Liver (tissue), 3 donors: ENCODE measurements around the gene OR4M1.

Experiments
- EGR1 ChIP-seq, 2 donors: IDR thresholded peaks; 2 replicates each; pipeline ENCODE4 v1.6.1; 2016 to 2018; ENCODE audit warnings: antibody characterized with exemption in 2 of 2, low read depth in 2 of 2
- JUND ChIP-seq, 2 donors: IDR thresholded peaks; 2 replicates each; pipeline ENCODE4 v1.6.1; 2016; ENCODE audit warnings: antibody characterized with exemption in 2 of 2
- MAX ChIP-seq: IDR thresholded peaks from 2 replicates; pipeline ENCODE4 v1.6.1; 2016; ENCODE audit warnings: antibody characterized with exemption
- YY1 ChIP-seq: IDR thresholded peaks from 2 replicates; pipeline ENCODE4 v1.6.1; 2016; ENCODE audit warnings: antibody characterized with exemption, mild to moderate bottlenecking
- TF ChIP-seq, protein P1 (sequence below): fragments of 150-350 bp; IDR thresholded peaks from 2 replicates; pipeline ENCODE4 v1.5.1; 2017; ENCODE audit warnings: improper control_type of control experiment, low read depth, low read length; ENCODE audit not compliant: missing input control
- TF ChIP-seq, protein P2 (sequence below): IDR thresholded peaks from 2 replicates; pipeline ENCODE4 v1.6.1; 2016; ENCODE audit warnings: antibody characterized with exemption
- donor health status: healthy.
- donor health status: healthy.

GRCh38 chr14:19823178-19823577 is 49.9 kb downstream of the OR4M1 start:
- TF ChIP-seq, protein P1, sequence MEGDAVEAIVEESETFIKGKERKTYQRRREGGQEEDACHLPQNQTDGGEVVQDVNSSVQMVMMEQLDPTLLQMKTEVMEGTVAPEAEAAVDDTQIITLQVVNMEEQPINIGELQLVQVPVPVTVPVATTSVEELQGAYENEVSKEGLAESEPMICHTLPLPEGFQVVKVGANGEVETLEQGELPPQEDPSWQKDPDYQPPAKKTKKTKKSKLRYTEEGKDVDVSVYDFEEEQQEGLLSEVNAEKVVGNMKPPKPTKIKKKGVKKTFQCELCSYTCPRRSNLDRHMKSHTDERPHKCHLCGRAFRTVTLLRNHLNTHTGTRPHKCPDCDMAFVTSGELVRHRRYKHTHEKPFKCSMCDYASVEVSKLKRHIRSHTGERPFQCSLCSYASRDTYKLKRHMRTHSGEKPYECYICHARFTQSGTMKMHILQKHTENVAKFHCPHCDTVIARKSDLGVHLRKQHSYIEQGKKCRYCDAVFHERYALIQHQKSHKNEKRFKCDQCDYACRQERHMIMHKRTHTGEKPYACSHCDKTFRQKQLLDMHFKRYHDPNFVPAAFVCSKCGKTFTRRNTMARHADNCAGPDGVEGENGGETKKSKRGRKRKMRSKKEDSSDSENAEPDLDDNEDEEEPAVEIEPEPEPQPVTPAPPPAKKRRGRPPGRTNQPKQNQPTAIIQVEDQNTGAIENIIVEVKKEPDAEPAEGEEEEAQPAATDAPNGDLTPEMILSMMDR, result no peak
- no peak for TF ChIP-seq EGR1 (IDR thresholded peaks at IDR 0.05; ENCODE audit: low read depth in 2 of 2)
- no peak for TF ChIP-seq MAX
- TF ChIP-seq JUND (IDR thresholded peaks at IDR 0.05), result no peak
- TF ChIP-seq YY1, result no peak
- TF ChIP-seq, protein P2, sequence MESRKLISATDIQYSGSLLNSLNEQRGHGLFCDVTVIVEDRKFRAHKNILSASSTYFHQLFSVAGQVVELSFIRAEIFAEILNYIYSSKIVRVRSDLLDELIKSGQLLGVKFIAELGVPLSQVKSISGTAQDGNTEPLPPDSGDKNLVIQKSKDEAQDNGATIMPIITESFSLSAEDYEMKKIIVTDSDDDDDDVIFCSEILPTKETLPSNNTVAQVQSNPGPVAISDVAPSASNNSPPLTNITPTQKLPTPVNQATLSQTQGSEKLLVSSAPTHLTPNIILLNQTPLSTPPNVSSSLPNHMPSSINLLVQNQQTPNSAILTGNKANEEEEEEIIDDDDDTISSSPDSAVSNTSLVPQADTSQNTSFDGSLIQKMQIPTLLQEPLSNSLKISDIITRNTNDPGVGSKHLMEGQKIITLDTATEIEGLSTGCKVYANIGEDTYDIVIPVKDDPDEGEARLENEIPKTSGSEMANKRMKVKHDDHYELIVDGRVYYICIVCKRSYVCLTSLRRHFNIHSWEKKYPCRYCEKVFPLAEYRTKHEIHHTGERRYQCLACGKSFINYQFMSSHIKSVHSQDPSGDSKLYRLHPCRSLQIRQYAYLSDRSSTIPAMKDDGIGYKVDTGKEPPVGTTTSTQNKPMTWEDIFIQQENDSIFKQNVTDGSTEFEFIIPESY, result no peak
